NT2/D1 (cell line): ENCODE results near the gene ROBO1.

ENCODE experiments used
- DNase-seq: peaks from one replicate; pipeline ENCODE4 v3.0.0-alpha.2; 2011; ENCODE audit warnings: low read depth, low spot score
- H3K27me3 ChIP-seq: 2 replicates; pipeline ENCODE4 v1.6.0; 2011; ENCODE audit warnings: mild to moderate bottlenecking; ENCODE audit not compliant: insufficient read length, insufficient read depth
- H3K36me3 ChIP-seq: 2 replicates; pipeline ENCODE4 v1.6.1; 2011; ENCODE audit warnings: mild to moderate bottlenecking, low read length, mixed read lengths; ENCODE audit not compliant: insufficient read depth, insufficient read length
- H3K4me1 ChIP-seq: 2 replicates; pipeline ENCODE4 v1.5.1; 2011; ENCODE audit not compliant: insufficient read depth, insufficient read length
- H3K4me3 ChIP-seq: 2 replicates; pipeline ENCODE4 v1.5.1; 2011; ENCODE audit warnings: low read depth; ENCODE audit not compliant: insufficient read length
- H3K9ac ChIP-seq: 2 replicates; pipeline ENCODE4 v1.6.0; 2011; ENCODE audit warnings: low read depth; ENCODE audit not compliant: insufficient read length
- H3K9me3 ChIP-seq: 2 replicates; pipeline ENCODE4 v1.5.1; 2011; ENCODE audit warnings: mild to moderate bottlenecking, low read length; ENCODE audit not compliant: insufficient read depth
- SUZ12 ChIP-seq: IDR thresholded peaks from 2 replicates; pipeline ENCODE4 v1.6.1; 2011; ENCODE audit not compliant: insufficient read length, insufficient read depth; ENCODE audit errors: extremely low read depth
- YY1 ChIP-seq: IDR thresholded peaks from 2 replicates; pipeline ENCODE4 v1.6.1; 2011; ENCODE audit not compliant: insufficient read length, insufficient read depth
- ZNF274 ChIP-seq: IDR thresholded peaks from 2 replicates; pipeline ENCODE4 v1.6.1; 2011; ENCODE audit warnings: mild to moderate bottlenecking, low read depth, low read length

Gene ROBO1

GRCh38 chr3:79380581-79380980 is 387.2 kb downstream of the ROBO1 start:
- Histone ChIP-seq H3K4me3 (no peak overlapping the region), H3K9me3 (no peaks in the 10 kb centered on the region), H3K27me3 (no peaks in the 10 kb centered on the region), H3K4me1 (no peaks in the 10 kb centered on the region), H3K9ac (no peak overlapping the region), H3K36me3 (no peaks in the 10 kb centered on the region)
- DNase-seq, result no peak
- TF ChIP-seq YY1, result no peak
- no peak for TF ChIP-seq SUZ12
- TF ChIP-seq ZNF274, result no peak

GRCh38 chr3:79378064-79378463 is 389.7 kb downstream of the ROBO1 start:
- Histone ChIP-seq H3K4me3 (no peak overlapping the region), H3K4me1 (no peaks in the 10 kb centered on the region), H3K27me3 (no peaks in the 10 kb centered on the region), H3K9me3 (no peaks in the 10 kb centered on the region), H3K36me3 (no peaks in the 10 kb centered on the region), H3K9ac (no peak overlapping the region)
- DNase-seq, result no peak
- TF ChIP-seq ZNF274 (no peak), SUZ12 (no peak), YY1 (no peak)

- no peaks in the 10 kb centered on the region for H3K4me1 ChIP-seq
- no peaks in the 10 kb centered on the region for H3K9me3 ChIP-seq
- no peak overlapping the region for H3K4me3 ChIP-seq
- TF ChIP-seq ZNF274 (no peak), YY1 (no peak), SUZ12 (no peak)
- no peaks in the 10 kb centered on the region for H3K36me3 ChIP-seq
- H3K9ac ChIP-seq, result no peak overlapping the region
- DNase-seq, result no peak
- no peaks in the 10 kb centered on the region for H3K27me3 ChIP-seq
Observed at GRCh38 chr3:79369306-79369705, 398.5 kb downstream of the ROBO1 start.

- Histone ChIP-seq H3K36me3 (no peaks in the 10 kb centered on the region), H3K9me3 (no peaks in the 10 kb centered on the region), H3K4me1 (no peaks in the 10 kb centered on the region), H3K9ac (no peak overlapping the region), H3K4me3 (no peak overlapping the region), H3K27me3 (no peaks in the 10 kb centered on the region)
- TF ChIP-seq SUZ12 (no peak), ZNF274 (no peak), YY1 (no peak)
- DNase-seq, result no peak
Observed at GRCh38 chr3:79368403-79368802, 399.4 kb downstream of the ROBO1 start.

GRCh38 chr3:79367803-79368202 is 400.0 kb downstream of the ROBO1 start:
- H3K9me3 ChIP-seq, result no peaks in the 10 kb centered on the region
- H3K36me3 ChIP-seq, result no peaks in the 10 kb centered on the region
- no peak for TF ChIP-seq ZNF274
- TF ChIP-seq SUZ12, result no peak
- no peak for TF ChIP-seq YY1
- no peak overlapping the region for H3K9ac ChIP-seq
- no peak for DNase-seq
- H3K27me3 ChIP-seq, result no peaks in the 10 kb centered on the region
- H3K4me1 ChIP-seq, result no peaks in the 10 kb centered on the region
- no peak overlapping the region for H3K4me3 ChIP-seq

- Histone ChIP-seq H3K27me3 (no peaks in the 10 kb centered on the region), H3K9me3 (no peaks in the 10 kb centered on the region), H3K9ac (no peak overlapping the region), H3K4me1 (no peaks in the 10 kb centered on the region), H3K36me3 (no peaks in the 10 kb centered on the region), H3K4me3 (no peak overlapping the region)
- DNase-seq, result no peak
- no peak for TF ChIP-seq YY1
- TF ChIP-seq SUZ12, result no peak
- TF ChIP-seq ZNF274, result no peak
Observed at GRCh38 chr3:79367066-79367465, 400.7 kb downstream of the ROBO1 start.

- no peak overlapping the region for H3K4me3 ChIP-seq
- no peak overlapping the region for H3K9ac ChIP-seq
- no peaks in the 10 kb centered on the region for H3K4me1 ChIP-seq
- DNase-seq, result no peak
- no peaks in the 10 kb centered on the region for H3K9me3 ChIP-seq
- H3K27me3 ChIP-seq, result no peaks in the 10 kb centered on the region
- no peaks in the 10 kb centered on the region for H3K36me3 ChIP-seq
- TF ChIP-seq YY1 (no peak), ZNF274 (no peak), SUZ12 (no peak)
Observed at GRCh38 chr3:79366414-79366813, 401.4 kb downstream of the ROBO1 start.

- Histone ChIP-seq H3K4me1 (no peaks in the 10 kb centered on the region), H3K4me3 (no peak overlapping the region), H3K27me3 (no peaks in the 10 kb centered on the region), H3K9ac (no peak overlapping the region), H3K9me3 (no peaks in the 10 kb centered on the region), H3K36me3 (no peaks in the 10 kb centered on the region)
- no peak for DNase-seq
- no peak for TF ChIP-seq ZNF274
- TF ChIP-seq SUZ12, result no peak
- no peak for TF ChIP-seq YY1
Observed at GRCh38 chr3:79364784-79365183, 403.0 kb downstream of the ROBO1 start.
